IPS DF 6.9 (cell line): ENCODE data around the gene SNAPC5.

Experiments used
- DNase-seq: peaks from one replicate; pipeline ENCODE4 v3.0.0-alpha.2; 2013; ENCODE audit warnings: low read depth, low spot score
- H3K27ac ChIP-seq: one replicate; pipeline ENCODE4 v1.5.1; 2013; ENCODE audit warnings: low read length, control low read depth
- H3K27me3 ChIP-seq: 2 replicates; pipeline ENCODE4 v1.6.1; 2013; ENCODE audit warnings: mild to moderate bottlenecking, low read length; ENCODE audit not compliant: control insufficient read depth, insufficient read depth
- H3K36me3 ChIP-seq: 2 replicates; pipeline ENCODE4 v1.6.1; 2013; ENCODE audit warnings: low read length; ENCODE audit not compliant: control insufficient read depth, insufficient read depth
- H3K4me1 ChIP-seq: 2 replicates; pipeline ENCODE4 v1.6.1; 2013; ENCODE audit warnings: low read length; ENCODE audit not compliant: control insufficient read depth, insufficient read depth
- H3K4me3 ChIP-seq: 2 replicates; pipeline ENCODE4 v1.5.1; 2013; ENCODE audit warnings: mild to moderate bottlenecking, low read length
- H3K9me3 ChIP-seq: 2 replicates; pipeline ENCODE4 v1.6.1; 2013; ENCODE audit warnings: low read length, inconsistent platforms; ENCODE audit not compliant: control insufficient read depth, insufficient read depth
- WGBS: extraction: QIAGEN DNeasy Blood & Tissue Kit; methylation state at CpG from one replicate; pipeline ENCODE4 v1.1.7; 2013; ENCODE audit warnings: mixed read lengths, missing lambda C conversion rate; ENCODE audit not compliant: insufficient read length, insufficient coverage; 5-methylcytosine and 5-hydroxymethylcytosine counted together

Gene SNAPC5

GRCh38 chr15:66497502-66498455 is at the start of gene SNAPC5:
SNAPC5 (minus strand) TSS chr15:66497762; CDS start chr15:66497731, 31 bp downstream.
- no peaks in the 10 kb centered on the region for H3K4me1 ChIP-seq
- H3K27me3 ChIP-seq = no peaks in the 10 kb centered on the region
- H3K9me3 ChIP-seq = no peaks in the 10 kb centered on the region
- peaks cover 29% of the 10 kb centered on the region for H3K36me3 ChIP-seq
- WGBS = no CpG with 5 or more reads among the region's 43 CpGs
- no peak within 1 kb of the TSS for H3K27ac ChIP-seq
- peak within 1 kb of the TSS; percentile 36; the same call in 1 of the 2 replicates for H3K4me3 ChIP-seq
- peak; percentile 92 for DNase-seq

- H3K27ac ChIP-seq = no peak overlapping the region
- H3K4me3 ChIP-seq = no peak overlapping the region
- H3K4me1 ChIP-seq = no peaks in the 10 kb centered on the region
- H3K9me3 ChIP-seq = no peaks in the 10 kb centered on the region
- H3K27me3 ChIP-seq = no peaks in the 10 kb centered on the region
- no peak for DNase-seq
- no peaks in the 10 kb centered on the region; the same call in 1 of the 2 replicates for H3K36me3 ChIP-seq
- WGBS = no CpG with 5 or more reads among the region's 1 CpG
Observed at GRCh38 chr15:66545255-66545654, 47.7 kb upstream of the SNAPC5 start.

GRCh38 chr15:66542896-66543295 is 45.3 kb upstream of the SNAPC5 start:
- no CpG with 5 or more reads among the region's 4 CpGs for WGBS
- no peak for DNase-seq
- H3K27me3 ChIP-seq = no peaks in the 10 kb centered on the region
- H3K4me3 ChIP-seq = no peak overlapping the region
- no peak overlapping the region for H3K27ac ChIP-seq
- H3K4me1 ChIP-seq = no peaks in the 10 kb centered on the region
- H3K9me3 ChIP-seq = no peaks in the 10 kb centered on the region
- peaks cover 7% of the 10 kb centered on the region; the same call in 1 of the 2 replicates for H3K36me3 ChIP-seq

GRCh38 chr15:66535056-66535455 is 37.5 kb upstream of the SNAPC5 start:
- no CpG with 5 or more reads among the region's 9 CpGs for WGBS
- Histone ChIP-seq H3K36me3 (peaks cover 9% of the 10 kb centered on the region; the same call in 1 of the 2 replicates), H3K27me3 (no peaks in the 10 kb centered on the region), H3K27ac (no peak overlapping the region), H3K4me1 (no peaks in the 10 kb centered on the region), H3K4me3 (no peak overlapping the region), H3K9me3 (no peaks in the 10 kb centered on the region)
- no peak for DNase-seq

- Histone ChIP-seq H3K36me3 (peaks cover 14% of the 10 kb centered on the region; the same call in 1 of the 2 replicates), H3K9me3 (no peaks in the 10 kb centered on the region), H3K4me3 (no peak overlapping the region), H3K27me3 (no peaks in the 10 kb centered on the region), H3K27ac (no peak overlapping the region), H3K4me1 (no peaks in the 10 kb centered on the region)
- no peak for DNase-seq
- 100% methylated on average over 1 of the region's 4 CpGs for WGBS
Observed at GRCh38 chr15:66524838-66525237, 27.3 kb upstream of the SNAPC5 start.

GRCh38 chr15:66523926-66524325 is 26.4 kb upstream of the SNAPC5 start:
- H3K9me3 ChIP-seq = no peaks in the 10 kb centered on the region
- no CpG with 5 or more reads among the region's 3 CpGs for whole genome bisulfite sequencing
- DNase-seq = no peak
- H3K36me3 ChIP-seq = peaks cover 10% of the 10 kb centered on the region; the same call in 1 of the 2 replicates
- H3K27me3 ChIP-seq = no peaks in the 10 kb centered on the region
- no peak overlapping the region for H3K27ac ChIP-seq
- no peaks in the 10 kb centered on the region for H3K4me1 ChIP-seq
- H3K4me3 ChIP-seq = no peak overlapping the region

GRCh38 chr15:66515901-66516322 is 18.4 kb upstream of the SNAPC5 start:
- no peaks in the 10 kb centered on the region for H3K9me3 ChIP-seq
- no peaks in the 10 kb centered on the region for H3K4me1 ChIP-seq
- peaks cover 12% of the 10 kb centered on the region; the same call in 1 of the 2 replicates for H3K36me3 ChIP-seq
- H3K27me3 ChIP-seq = no peaks in the 10 kb centered on the region
- no peak overlapping the region for H3K27ac ChIP-seq
- no CpG with 5 or more reads among the region's 2 CpGs for WGBS
- H3K4me3 ChIP-seq = no peak overlapping the region
- DNase-seq = no peak

GRCh38 chr15:66514586-66514985 is 17.0 kb upstream of the SNAPC5 start:
- no peaks in the 10 kb centered on the region for H3K9me3 ChIP-seq
- no peak overlapping the region for H3K4me3 ChIP-seq
- H3K4me1 ChIP-seq = no peaks in the 10 kb centered on the region
- peaks cover 8% of the 10 kb centered on the region; the same call in 1 of the 2 replicates for H3K36me3 ChIP-seq
- H3K27me3 ChIP-seq = no peaks in the 10 kb centered on the region
- no peak for DNase-seq
- no peak overlapping the region for H3K27ac ChIP-seq
- WGBS = no CpG with 5 or more reads among the region's 3 CpGs

- DNase-seq = no peak
- Histone ChIP-seq H3K4me3 (no peak overlapping the region), H3K27me3 (no peaks in the 10 kb centered on the region), H3K36me3 (no peaks in the 10 kb centered on the region; the same call in 1 of the 2 replicates), H3K27ac (no peak overlapping the region), H3K9me3 (no peaks in the 10 kb centered on the region), H3K4me1 (no peaks in the 10 kb centered on the region)
- no CpG with 5 or more reads among the region's 3 CpGs for WGBS
Observed at GRCh38 chr15:66508293-66508883, 10.8 kb upstream of the SNAPC5 start.

- no peak for DNase-seq
- H3K4me3 ChIP-seq = peak overlapping the region; percentile 70; the same call in 1 of the 2 replicates
- H3K27me3 ChIP-seq = no peaks in the 10 kb centered on the region
- H3K4me1 ChIP-seq = no peaks in the 10 kb centered on the region
- peaks cover 17% of the 10 kb centered on the region; the same call in 1 of the 2 replicates for H3K36me3 ChIP-seq
- H3K9me3 ChIP-seq = no peaks in the 10 kb centered on the region
- no peak overlapping the region for H3K27ac ChIP-seq
- WGBS = no CpG with 5 or more reads among the region's 4 CpGs
Observed at GRCh38 chr15:66505818-66506217, 8.3 kb upstream of the SNAPC5 start.
